A673 (cell line): ENCODE results near the gene OGFOD2. TPM values are rescaled to one million over a fixed set of nuclear protein-coding genes. Genes with fewer than 3 reads are reported as not detected.

Experiments
- BruUV-seq: library from RNA; stranded (reverse); fragments of 400-500 nt; replicated peaks from 2 replicates; lab custom pipeline; 2021; lab: Mats Ljungman, UMichigan
- CTCF ChIA-PET: fragments of 300-600 bp; sonication (Branson Sonifier 250); formaldehyde crosslinking; loops from one replicate; lab custom pipeline; 2022; ENCODE audit warnings: antibody characterized with exemption; lab: Charles Lee
- POLR2A ChIA-PET: fragments of 300-600 bp; sonication (Branson Sonifier 250); formaldehyde crosslinking; loops from one replicate; lab custom pipeline; 2022; ENCODE audit warnings: antibody characterized with exemption; ENCODE audit not compliant: low non-redundant PET; lab: Charles Lee
- DNase-seq: peaks from one replicate; pipeline ENCODE4 v3.0.0-alpha.2; 2015; ENCODE audit warnings: low spot score
- H3K27ac ChIP-seq: fragments of 200-600 bp; sonication (generic); 2 replicates; pipeline ENCODE4 v1.5.1; 2016; ENCODE audit warnings: mixed run types, low read depth, mild to moderate bottlenecking, mixed read lengths, antibody characterized with exemption, low read length; ENCODE audit not compliant: poor library complexity, severe bottlenecking
- H3K27me3 ChIP-seq: fragments of 200-600 bp; sonication (generic); replicated peaks from 2 replicates; pipeline ENCODE4 v1.6.1; 2017; ENCODE audit warnings: mixed run types, low read depth, mild to moderate bottlenecking, mixed read lengths, antibody characterized with exemption, low read length; ENCODE audit not compliant: insufficient read depth, poor library complexity
- H3K36me3 ChIP-seq: fragments of 200-600 bp; sonication (generic); 2 replicates; pipeline ENCODE4 v1.6.1; 2016; ENCODE audit warnings: mixed run types, mild to moderate bottlenecking, mixed read lengths, antibody characterized with exemption, low read length; ENCODE audit not compliant: insufficient read depth, poor library complexity, severe bottlenecking
- H3K4me1 ChIP-seq: fragments of 200-600 bp; sonication (generic); 2 replicates; pipeline ENCODE4 v1.6.1; 2017; ENCODE audit warnings: mixed run types, mild to moderate bottlenecking, mixed read lengths, antibody characterized with exemption, low read length; ENCODE audit not compliant: insufficient read depth, poor library complexity, severe bottlenecking
- H3K4me3 ChIP-seq: fragments of 200-600 bp; sonication (generic); 2 replicates; pipeline ENCODE4 v1.5.1; 2016; ENCODE audit warnings: low read depth, mixed run types, mild to moderate bottlenecking, mixed read lengths, low read length; ENCODE audit not compliant: poor library complexity, severe bottlenecking
- H3K9me3 ChIP-seq: fragments of 200-600 bp; sonication (generic); 2 replicates; pipeline ENCODE4 v1.6.1; 2016; ENCODE audit warnings: mixed run types, low read depth, mild to moderate bottlenecking, mixed read lengths, antibody characterized with exemption, low read length; ENCODE audit not compliant: poor library complexity, severe bottlenecking
- EZH2 ChIP-seq: fragments of 200-600 bp; sonication (generic); IDR thresholded peaks from 2 replicates; pipeline ENCODE4 v1.6.1; 2017; ENCODE audit warnings: borderline replicate concordance, low read depth, mild to moderate bottlenecking, mixed read lengths, antibody characterized with exemption, low read length; ENCODE audit not compliant: poor library complexity, severe bottlenecking
- intact Hi-C: fragments of 100-400 bp; cut with micrococcal nuclease; formaldehyde crosslinking; loops from one replicate; pipeline ENCODE4 v1.10.0; 2022; ENCODE audit not compliant: unreplicated experiment
- total RNA-seq: library from RNA; stranded (reverse); gene quantifications from 2 replicates; pipeline ENCODE4 v1.2.3, GENCODE V29; 2021
- TF ChIP-seq, protein P1 (sequence below): fragments of 300-800, 200-600 bp; sonication (generic); conservative IDR thresholded peaks from 2 replicates; pipeline ENCODE4 v1.5.1; 2017; ENCODE audit warnings: low read depth, mild to moderate bottlenecking, antibody characterized with exemption, low read length, moderate library complexity, mixed read lengths

OGFOD2 gene
- total RNA-seq, 1 experiment from 2014 or later, result 18.2 TPM

DNA sequence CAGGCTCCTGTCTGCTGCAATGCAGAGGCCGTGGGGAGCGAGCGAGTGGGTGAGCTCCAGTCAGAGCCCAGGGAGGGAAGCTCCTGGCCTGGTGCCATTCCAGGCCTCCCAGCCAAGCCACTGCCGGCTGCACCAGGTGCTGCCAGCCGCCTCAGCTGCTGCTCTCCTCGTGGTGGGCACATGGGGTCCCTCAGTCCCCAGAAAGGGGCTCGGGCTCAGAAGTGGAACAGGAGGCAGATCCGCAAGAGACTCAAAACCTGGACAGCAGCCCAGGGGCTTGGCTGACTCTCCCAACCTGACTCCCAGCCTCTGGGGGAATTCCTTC is 11.1 kb upstream of the OGFOD2 start:
- TF ChIP-seq, protein P1, sequence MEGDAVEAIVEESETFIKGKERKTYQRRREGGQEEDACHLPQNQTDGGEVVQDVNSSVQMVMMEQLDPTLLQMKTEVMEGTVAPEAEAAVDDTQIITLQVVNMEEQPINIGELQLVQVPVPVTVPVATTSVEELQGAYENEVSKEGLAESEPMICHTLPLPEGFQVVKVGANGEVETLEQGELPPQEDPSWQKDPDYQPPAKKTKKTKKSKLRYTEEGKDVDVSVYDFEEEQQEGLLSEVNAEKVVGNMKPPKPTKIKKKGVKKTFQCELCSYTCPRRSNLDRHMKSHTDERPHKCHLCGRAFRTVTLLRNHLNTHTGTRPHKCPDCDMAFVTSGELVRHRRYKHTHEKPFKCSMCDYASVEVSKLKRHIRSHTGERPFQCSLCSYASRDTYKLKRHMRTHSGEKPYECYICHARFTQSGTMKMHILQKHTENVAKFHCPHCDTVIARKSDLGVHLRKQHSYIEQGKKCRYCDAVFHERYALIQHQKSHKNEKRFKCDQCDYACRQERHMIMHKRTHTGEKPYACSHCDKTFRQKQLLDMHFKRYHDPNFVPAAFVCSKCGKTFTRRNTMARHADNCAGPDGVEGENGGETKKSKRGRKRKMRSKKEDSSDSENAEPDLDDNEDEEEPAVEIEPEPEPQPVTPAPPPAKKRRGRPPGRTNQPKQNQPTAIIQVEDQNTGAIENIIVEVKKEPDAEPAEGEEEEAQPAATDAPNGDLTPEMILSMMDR, result no peak
- no peak for TF ChIP-seq EZH2
- peaks cover 12% of the 10 kb centered on the region for H3K4me1 ChIP-seq
- H3K36me3 ChIP-seq, result peaks cover 9% of the 10 kb centered on the region
- ChIA-PET CTCF (no interaction called here), POLR2A (no interaction called here)
- no peaks in the 10 kb centered on the region for H3K9me3 ChIP-seq
- no peaks in the 10 kb centered on the region for H3K27me3 ChIP-seq
- no peak overlapping the region for H3K27ac ChIP-seq
- no peak overlapping the region for H3K4me3 ChIP-seq
- no TSS peak for BruUV-seq
- no peak for DNase-seq
- intact Hi-C loops, result no loop called here

DNA sequence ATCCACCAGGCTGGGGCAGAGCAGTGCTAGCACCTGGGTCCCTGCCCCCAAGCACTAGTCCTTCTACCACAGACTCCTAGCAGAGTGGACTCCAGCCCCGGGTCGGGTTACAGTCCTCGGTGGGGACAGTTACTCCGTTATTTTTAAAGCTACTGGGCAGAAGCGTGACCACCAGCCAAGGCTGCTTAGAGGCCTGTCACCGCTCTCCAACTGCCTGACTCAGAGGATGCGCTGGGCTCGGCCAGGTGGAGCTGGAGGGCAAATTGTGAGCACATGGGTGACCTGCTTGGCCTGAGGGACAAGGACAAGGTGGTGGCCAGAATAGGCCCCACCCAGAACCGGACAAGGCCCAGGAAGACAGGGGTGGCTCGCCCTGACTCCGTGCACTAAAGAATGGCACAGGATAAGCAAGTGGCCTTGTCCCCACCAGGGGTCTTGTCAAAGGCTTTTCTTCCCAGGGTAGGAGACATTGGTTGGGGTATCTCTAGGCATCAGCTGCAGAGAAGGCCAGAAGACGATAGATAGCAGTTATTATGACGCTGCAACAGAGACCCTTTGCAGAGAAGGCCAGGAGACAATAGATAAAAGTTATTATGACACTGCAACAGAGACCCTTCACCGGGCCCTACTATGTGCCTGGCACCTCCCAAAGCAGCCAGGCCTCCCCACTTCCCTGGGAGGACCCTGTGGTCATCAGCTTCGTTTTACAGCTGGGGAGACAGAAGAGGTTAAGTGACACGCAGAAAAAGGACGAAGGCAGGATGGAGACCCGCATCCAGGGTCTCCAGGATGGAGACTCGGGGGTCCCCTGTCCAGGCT is 10.4 kb upstream of the OGFOD2 start:
- CTCF ChIA-PET, result no interaction called here
- no peak for DNase-seq
- Histone ChIP-seq H3K4me3 (peak overlapping the region; percentile 58), H3K27ac (no peak overlapping the region), H3K9me3 (no peaks in the 10 kb centered on the region), H3K27me3 (no peaks in the 10 kb centered on the region), H3K36me3 (peaks cover 6% of the 10 kb centered on the region), H3K4me1 (peaks cover 12% of the 10 kb centered on the region)
- TF ChIP-seq, protein P1, result no peak
- no peak for TF ChIP-seq EZH2
- POLR2A ChIA-PET, result interaction anchor here (0.6 kb wide), 1 partner anchor 492 kb away, joined by 18 read pairs; no protein-coding TSS in a partner anchor
- BruUV-seq, result no TSS peak
- intact Hi-C loops, result loop anchor here (5.0 kb wide), 1 partner anchor 268 kb away; the partner anchor contains the start of genes MPHOSPH9 and MTRFR

DNA sequence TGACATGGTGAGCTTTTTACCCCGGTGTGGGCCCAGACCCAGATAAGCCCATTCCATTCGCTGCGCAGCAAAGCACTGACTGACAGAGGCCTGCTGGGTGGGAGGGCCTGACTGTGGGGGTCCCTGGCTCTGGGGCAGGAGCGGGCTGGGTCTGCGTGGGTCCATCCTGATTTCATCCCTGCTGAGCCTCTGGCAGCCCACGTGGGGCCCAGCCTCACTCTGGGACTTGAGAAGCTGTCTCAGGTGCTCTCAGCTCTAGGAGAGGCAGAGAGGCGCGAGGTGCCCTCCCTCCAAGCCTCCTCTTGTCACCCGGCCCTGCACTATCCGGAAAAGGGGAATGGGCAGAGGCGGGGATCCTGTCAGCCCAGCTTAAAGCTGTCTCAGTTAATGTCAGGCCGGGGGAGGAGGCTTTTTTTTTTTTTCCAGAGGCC is 9.7 kb upstream of the OGFOD2 start:
- ChIA-PET POLR2A (interaction anchor here (0.6 kb wide), 1 partner anchor 491 kb away, joined by 18 read pairs; no protein-coding TSS in a partner anchor), CTCF (no interaction called here)
- peaks cover 12% of the 10 kb centered on the region for H3K4me1 ChIP-seq
- H3K36me3 ChIP-seq, result no peaks in the 10 kb centered on the region
- no peaks in the 10 kb centered on the region for H3K27me3 ChIP-seq
- DNase-seq, result no peak
- peak overlapping the region; percentile 58 for H3K4me3 ChIP-seq
- no peak for TF ChIP-seq EZH2
- TF ChIP-seq, protein P1, result no peak
- intact Hi-C loops, result loop anchor here (5.0 kb wide), 1 partner anchor 267 kb away; the partner anchor contains the start of genes MPHOSPH9 and MTRFR
- H3K27ac ChIP-seq, result no peak overlapping the region
- BruUV-seq, result no TSS peak
- no peaks in the 10 kb centered on the region for H3K9me3 ChIP-seq
